GM10266 (cell line): ENCODE data around the gene LCE1D.

ENCODE experiments used
- DNase-seq: peaks from one replicate; pipeline ENCODE4 v3.0.0; 2012; ENCODE audit errors: extremely low spot score
- TF ChIP-seq, protein P1 (sequence below): IDR thresholded peaks from 2 replicates; pipeline ENCODE4 v1.5.1; 2012; ENCODE audit warnings: mild to moderate bottlenecking, low read depth; ENCODE audit not compliant: control insufficient read depth, insufficient read depth; ENCODE audit errors: missing control alignments

The LCE1D gene

GRCh38 chr1:152759453-152760173, 36.9 kb upstream of the LCE1D start:
- no peak for DNase-seq
- TF ChIP-seq, protein P1, sequence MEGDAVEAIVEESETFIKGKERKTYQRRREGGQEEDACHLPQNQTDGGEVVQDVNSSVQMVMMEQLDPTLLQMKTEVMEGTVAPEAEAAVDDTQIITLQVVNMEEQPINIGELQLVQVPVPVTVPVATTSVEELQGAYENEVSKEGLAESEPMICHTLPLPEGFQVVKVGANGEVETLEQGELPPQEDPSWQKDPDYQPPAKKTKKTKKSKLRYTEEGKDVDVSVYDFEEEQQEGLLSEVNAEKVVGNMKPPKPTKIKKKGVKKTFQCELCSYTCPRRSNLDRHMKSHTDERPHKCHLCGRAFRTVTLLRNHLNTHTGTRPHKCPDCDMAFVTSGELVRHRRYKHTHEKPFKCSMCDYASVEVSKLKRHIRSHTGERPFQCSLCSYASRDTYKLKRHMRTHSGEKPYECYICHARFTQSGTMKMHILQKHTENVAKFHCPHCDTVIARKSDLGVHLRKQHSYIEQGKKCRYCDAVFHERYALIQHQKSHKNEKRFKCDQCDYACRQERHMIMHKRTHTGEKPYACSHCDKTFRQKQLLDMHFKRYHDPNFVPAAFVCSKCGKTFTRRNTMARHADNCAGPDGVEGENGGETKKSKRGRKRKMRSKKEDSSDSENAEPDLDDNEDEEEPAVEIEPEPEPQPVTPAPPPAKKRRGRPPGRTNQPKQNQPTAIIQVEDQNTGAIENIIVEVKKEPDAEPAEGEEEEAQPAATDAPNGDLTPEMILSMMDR: no peak

- DNase-seq: no peak
- TF ChIP-seq, protein P1: no peak
These were observed 35.9 kb upstream of the LCE1D start for GRCh38 chr1:152760551-152761190.

- TF ChIP-seq, protein P1: no peak
- DNase-seq: no peak
These were observed 34.8 kb upstream of the LCE1D start for GRCh38 chr1:152761609-152762213.

- TF ChIP-seq, protein P1: no peak
- no peak for DNase-seq
These were observed 27.5 kb upstream of the LCE1D start for GRCh38 chr1:152768847-152769533.

DNA sequence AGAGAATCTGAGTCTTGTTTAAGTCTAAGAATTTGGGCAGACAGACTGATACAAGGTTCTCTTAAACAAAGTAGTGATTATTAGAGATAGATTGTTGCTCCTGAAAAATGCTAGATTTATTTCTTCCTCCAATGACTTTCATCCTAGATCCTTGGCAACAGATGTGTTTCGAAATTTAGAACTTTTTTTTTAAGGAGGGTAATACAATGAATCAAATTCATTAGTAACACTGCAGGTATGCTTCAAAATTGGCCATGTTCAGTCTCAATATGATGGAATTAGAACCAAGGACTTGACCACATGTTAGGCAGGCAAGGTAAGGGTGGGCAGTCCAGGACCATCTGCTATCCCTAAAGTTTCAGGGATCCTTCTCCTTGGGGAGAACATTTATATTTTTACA, 26.1 kb upstream of the LCE1D start:
- no peak for DNase-seq
- TF ChIP-seq, protein P1: no peak

DNA sequence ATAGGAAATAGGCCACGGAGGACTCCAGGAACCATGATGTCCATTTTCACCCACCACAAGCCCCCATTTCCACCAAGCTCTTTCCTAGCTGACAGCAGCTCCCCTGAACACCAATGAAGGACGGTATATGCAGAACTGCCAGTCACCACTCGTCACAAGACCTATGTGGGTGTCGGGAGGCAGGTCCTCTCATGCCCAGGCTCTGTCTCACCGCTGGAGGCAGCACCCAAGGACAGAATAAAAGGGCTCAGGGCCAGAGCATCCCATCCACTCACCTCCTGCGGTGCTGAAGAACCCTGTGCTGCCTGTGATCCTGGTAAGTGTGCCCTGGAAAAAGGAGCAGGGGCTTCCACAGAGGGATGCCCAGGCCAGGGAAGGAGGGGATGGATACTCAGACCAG, 21.6 kb upstream of the LCE1D start, which contains the start of gene LCE1F:
TSS of gene LCE1F (plus strand) at position 266 of the 400 bp plus-strand sequence. CDS start 1,232 bp downstream, outside the sequence.
- no peak for DNase-seq
- TF ChIP-seq, protein P1: no peak
